Medulla oblongata (tissue), 1 donor: Measurements from ENCODE around the gene ASCC1.

Experiments
- DNase-seq: peaks from one replicate; pipeline ENCODE4 v3.0.0-alpha.2; 2015; ENCODE audit errors: extremely low spot score

ASCC1 gene

DNA sequence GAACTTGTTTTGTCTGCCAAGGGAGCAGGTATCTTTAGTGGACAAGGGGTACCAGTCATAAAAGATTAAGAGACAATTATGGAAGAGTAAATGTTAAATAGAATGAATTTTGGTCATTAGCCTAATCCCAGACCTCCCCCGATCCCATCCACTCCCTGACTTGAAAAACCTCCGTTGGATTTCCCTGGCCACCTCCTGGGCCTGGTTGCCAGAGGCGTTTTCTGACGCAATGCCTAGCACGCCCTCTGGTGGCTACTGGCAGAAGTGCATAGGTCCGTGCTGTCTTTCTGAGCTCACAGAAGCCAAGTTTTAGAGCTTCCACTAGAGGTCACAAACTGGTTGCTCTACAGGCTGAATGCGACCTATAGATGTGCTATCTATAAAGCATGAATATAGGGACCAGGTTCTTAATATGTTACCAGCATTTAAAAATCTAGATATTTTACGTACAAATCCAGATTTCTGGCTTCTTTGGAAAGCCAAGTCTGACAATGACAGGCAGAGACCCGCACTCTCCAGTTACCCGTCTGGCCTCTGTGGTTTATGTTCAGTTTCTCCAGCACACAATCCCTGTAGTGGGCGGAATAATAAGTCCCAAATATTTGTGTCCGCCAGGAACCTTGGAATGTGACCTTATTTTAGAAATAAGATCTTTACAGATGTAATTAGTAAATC lies 167.5 kb downstream of the ASCC1 start:
- DNase-seq, result peak; percentile 99
